ENCODE data around the gene BYSL. TPM values are rescaled to one million over a fixed set of nuclear protein-coding genes. Genes with fewer than 3 reads are reported as not detected.

The BYSL gene
- total RNA-seq, 1 experiment from 2014 or later = 27.8 TPM

DNA sequence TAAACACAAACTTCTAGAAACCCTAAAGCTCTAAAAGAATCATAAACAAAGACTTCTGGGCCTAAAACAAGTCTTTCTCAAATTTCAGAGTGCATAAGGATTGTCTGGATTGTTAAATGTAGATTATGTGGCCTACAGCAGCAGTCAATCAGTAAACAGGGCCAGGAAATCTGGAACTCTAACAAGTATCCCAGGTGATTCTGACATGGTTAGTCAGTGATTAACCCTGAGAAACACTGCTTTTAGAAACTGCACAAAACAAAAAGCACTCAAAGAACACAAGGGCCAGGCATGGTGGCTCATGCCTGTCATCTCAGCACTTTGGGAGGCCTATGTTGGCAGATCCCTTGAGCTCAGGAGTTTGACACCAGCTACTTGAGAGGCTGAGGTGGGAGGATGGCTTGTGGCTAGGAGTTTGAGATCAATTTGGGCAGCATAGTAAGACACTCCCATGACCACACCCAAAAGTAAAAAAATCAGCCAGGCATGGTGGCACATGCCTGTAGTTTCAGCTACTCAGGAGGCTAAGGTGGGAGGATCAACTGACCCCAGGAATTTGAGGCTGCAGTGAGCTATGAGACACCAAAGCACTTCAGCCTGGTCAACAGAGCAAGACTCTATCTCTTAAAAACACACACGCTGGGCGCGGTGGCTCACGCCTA lies 6.3 kb upstream of the BYSL start:
- no peak for DNase-seq (ENCODE audit: low spot score)

DNA sequence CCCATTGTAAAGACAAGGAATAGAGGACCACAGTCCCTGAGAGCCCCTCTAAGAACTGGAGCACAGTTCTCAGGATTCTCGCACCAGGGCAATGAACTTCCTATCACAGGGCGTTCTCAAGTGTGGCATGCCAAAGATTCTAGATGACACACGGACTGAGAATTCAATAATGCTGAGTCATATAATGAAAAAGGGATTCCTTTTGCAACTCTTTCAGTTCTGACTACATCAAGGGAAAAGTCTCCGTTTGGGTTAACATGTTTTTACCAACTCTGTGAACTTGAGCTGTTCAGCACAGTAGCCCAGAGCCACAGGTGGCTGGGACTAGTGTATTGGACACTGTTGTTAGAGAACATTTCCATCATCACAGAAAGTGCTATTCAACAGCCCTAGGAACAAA lies 3.8 kb upstream of the BYSL start:
- DNase-seq (ENCODE audit: low spot score) = peak; percentile 83

DNA sequence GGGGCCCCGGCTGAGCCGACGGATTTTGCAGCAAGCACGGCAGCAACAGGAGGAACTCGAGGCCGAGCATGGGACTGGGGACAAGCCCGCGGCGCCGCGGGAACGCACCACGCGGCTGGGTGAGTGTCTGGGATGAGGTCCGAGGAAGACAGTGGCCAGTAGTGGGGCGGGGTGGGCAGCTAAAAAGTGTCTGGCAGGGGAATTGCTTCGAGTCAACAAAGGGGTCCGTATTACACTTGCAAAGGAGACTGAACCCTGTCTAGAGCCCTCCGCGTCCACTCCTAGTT lies 356 bp downstream of the BYSL start:
- no peak for DNase-seq (ENCODE audit: low spot score)

DNA sequence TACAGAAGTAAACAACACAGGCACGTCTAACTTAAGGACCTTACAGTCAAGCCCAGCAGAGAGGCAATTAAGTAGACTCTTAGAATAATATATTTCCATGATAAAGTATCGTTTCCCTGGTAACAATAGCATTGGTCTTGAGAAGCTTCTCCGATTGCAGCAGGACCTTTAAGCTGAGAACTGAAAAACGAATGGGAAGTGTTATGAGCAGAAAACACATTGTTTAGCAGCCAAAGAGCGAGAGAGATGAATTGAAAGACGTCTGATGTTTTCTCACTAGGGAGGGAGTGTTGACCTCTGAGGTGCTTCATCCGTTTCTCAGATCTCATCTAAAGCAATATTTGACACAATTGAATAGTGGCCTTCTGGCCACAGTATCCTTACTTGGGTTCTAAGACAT lies 855 bp downstream of the BYSL start:
- no peak for DNase-seq (ENCODE audit: low spot score)

DNA sequence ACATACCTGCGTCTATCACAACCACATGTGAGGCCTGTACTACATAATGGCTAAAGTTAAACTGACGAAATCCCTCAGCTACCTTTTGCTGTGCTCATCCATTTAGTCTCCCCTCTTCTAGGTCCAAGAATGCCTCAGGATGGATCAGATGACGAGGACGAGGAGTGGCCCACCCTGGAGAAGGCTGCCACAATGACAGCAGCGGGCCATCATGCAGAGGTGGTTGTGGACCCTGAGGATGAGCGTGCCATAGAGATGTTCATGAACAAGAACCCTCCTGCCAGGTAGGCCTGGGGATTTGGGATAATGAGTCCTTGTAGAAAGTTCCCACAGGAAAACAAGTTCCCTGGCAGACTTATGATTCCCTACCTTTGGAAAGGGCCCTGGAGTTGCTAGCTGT lies 6.0 kb downstream of the BYSL start:
- no peak for DNase-seq (ENCODE audit: low spot score)

DNA sequence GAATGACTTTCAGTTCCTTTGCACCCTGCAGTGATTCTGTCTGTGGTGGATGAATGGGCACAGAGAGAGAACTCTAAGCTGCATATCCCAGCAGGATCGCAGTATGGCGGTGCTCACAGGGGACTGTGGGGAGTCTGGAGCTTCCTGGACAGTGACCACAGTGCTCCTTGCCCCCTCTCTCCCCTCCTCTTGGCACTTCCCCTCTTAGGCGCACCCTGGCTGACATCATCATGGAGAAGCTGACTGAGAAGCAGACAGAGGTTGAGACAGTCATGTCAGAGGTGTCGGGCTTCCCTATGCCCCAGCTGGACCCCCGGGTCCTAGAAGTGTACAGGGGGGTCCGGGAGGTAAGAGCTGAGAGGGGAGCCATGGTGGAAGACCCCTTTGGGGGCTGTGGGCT lies 8.6 kb downstream of the BYSL start:
- DNase-seq (ENCODE audit: low spot score) = no peak

DNA sequence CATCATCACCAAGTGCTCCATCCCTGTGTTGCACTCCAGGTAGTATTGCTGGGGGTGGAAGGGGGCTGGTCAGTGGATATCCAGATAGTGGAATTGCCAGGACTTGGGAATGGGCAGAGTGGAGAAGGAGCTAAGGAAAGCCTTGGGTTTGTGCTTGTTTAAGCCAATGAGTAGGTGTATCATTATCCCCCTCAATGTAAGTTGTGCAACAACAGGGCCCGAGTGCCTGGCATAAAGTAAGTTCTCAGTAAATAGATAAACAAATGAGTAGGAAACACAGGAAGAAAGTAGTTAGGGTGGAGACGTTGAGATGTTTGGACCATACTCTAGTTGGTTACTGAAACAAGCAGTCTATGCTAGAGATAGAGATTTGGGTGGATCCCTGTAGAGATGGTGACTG lies 10.5 kb downstream of the BYSL start:
- DNase-seq (ENCODE audit: low spot score) = no peak

DNA sequence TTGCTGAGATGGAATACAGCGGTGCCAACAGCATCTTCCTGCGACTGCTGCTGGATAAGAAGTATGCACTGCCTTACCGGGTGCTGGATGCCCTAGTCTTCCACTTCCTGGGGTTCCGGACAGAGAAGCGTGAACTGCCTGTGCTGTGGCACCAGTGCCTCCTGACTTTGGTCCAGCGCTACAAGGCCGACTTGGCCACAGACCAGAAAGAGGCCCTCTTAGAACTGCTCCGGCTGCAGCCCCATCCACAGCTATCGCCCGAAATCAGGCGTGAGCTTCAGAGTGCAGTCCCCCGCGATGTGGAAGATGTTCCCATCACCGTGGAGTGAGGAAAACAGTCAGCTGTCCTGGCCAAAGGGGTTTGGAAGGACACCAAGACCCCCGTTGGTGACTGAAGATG lies 11.1 kb downstream of the BYSL start:
- DNase-seq (ENCODE audit: low spot score) = no peak

DNA sequence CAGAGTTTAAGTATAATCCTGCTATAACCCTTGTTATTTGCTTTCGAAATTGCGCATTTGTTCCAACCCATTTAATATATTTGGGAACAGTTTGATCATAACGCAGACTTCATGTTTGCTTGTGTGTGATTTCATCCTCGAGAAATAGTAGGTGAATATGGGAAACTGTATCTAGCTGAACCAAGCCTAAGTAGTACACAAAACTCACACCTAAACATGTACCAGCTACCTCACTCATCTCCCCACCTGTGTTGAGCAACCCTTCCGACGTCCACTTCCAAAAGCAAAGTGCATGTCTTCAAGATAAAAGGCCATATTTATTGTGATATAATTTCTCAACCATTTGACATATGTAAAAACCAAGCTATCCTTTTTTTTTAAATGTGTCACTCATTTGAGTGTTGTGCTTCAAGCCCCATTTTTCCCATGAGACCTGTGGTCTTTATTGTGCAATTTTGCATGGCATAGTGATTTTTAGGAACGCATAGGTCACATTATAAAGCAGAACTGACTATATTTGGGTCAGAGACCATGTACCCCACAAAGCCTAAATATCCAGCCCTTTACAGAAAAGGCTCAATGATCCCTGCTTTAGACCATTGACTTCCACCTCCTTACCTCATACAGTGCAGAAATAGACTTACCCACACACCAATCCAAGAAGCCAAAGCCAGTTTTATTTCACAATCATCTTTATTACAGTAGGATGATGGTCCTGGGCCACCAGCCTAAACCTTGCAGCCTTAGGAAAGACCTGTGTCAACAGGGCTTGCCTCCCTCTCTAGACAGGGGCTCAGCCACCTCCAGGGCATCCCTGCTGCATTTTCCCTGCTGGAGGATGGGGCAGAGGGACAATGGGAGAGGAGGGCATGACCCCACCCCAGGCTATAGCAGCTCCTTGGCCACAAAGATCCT lies 13.2 kb downstream of the BYSL start:
- DNase-seq (ENCODE audit: low spot score) = no peak

DNA sequence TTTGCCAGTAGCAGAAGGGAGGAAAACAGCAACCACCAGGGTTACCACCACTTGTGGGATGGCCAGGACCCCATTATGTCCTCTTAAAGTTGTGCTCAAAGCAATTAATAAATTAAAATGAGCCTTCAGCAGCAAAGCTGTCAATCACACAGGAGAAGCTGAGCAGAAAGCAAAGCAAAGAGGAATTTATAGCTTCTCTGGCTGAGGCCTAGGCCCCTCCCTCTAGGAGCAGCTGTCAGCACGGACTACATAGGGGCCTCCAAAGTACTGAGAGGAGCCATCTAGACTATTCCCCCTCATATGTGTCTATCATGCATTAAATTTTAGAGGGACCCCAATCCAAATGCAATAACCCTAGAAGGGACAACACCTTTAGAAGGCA lies 13.9 kb downstream of the BYSL start:
- DNase-seq (ENCODE audit: low spot score) = no peak

DNA sequence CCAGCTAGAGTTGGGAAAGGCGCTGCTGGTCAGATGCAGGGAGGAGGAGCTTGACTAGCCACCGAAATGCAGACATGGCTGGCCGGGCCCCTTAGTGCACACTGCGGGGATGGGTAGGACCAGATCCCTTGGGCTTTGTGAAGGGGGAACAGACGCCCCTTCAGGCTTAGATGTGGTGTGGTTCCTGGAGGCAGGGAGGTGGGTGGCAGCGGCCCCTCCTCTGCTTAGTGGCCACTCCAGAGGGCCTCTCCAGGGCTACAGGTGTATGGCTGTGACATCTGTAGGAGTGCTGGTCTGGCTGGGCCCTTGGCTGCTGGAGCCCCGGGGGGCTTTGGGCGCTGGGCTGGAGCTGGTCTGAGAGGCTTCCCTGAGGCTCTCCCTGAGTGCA lies 14.4 kb downstream of the BYSL start:
- no peak for DNase-seq (ENCODE audit: low spot score)

DNA sequence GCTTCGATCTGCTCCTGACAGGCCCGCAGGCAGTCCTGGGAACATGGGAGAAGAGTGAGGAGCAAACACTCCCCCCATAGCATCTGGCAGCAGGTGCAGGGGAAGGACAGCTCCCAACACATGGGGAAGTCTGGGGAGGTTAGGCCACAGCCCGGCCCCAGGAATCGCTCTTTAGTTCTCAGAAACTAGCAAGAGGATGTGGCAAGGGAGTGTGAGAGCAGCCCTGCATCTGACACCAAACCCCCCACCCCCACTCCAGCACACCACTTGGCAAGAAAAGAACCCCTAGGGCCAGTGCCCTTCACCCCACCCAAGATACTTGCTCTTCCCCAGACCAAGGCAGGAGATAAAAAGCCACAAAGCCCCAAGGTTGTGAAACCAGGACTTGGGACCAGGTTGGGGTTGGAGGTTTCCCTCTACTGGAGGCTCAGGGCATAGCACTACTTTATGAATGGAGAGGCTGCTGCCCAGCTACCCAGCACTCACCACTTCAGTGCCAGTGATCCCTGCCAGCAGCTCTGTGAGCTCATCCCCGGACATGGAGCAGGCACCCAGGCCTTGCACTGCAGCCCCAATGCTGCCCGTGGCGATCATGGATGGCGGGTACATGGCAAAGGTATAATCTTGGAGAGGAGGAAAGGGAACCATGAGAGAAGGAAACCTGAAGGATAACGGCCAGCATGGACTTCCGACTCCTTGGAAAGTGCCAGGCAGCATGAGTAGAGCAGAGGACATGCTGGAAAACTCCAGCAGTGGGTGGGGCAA lies 15.0 kb downstream of the BYSL start:
- DNase-seq (ENCODE audit: low spot score) = peak; percentile 88

DNA sequence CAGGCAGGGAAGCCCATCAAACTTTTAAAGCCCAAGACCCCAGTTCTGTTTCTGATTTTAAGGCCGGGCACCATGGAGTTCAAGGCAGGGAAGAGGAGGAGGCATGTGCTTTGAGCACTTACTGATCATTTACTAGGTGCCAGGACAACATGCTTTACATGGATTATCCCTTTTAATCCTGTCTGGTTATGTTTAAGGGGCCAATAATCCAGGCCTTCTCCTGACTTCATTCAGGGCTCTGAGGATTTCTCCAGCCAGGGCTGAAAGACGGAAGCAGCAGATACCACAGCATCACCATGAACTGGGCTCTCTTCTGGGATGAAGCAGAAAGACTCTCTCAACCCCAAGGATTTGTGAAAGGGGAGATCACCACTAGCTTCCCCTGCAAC lies 16.2 kb downstream of the BYSL start:
- no peak for DNase-seq (ENCODE audit: low spot score)

DNA sequence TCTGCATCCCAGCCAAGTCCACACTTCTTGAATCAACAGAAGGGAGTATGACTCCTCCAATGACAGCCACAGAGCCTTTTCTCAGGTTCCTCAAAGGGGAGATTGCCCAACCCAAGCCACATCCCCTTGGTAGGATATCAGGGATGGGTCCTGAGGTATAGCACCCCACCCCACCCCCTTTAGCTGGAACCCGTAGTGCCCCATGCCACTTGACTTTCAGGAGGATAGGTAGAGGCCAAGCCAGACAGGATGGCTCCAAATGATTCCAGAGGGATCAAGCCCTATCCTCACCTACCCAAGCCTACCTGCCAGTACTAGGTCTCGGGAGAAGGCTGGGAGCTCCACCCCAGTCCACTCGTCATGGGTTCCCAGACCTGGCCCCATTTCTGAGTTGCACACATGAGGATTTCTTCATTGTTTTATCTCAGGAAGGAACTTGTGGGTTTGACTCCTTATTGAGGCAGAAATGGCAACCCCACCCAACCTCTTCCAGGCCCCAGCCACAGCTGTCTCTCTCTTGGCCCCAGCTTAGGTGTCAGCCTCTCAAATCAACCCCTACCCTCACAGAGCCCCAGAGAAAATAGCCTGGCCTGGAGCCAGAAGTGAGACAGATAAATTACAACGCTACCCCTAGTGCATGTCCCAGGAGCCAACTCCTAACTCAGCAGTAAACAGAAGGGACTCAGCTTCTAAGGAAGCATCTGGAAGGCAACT lies 16.7 kb downstream of the BYSL start:
- no peak for DNase-seq (ENCODE audit: low spot score)

DNA sequence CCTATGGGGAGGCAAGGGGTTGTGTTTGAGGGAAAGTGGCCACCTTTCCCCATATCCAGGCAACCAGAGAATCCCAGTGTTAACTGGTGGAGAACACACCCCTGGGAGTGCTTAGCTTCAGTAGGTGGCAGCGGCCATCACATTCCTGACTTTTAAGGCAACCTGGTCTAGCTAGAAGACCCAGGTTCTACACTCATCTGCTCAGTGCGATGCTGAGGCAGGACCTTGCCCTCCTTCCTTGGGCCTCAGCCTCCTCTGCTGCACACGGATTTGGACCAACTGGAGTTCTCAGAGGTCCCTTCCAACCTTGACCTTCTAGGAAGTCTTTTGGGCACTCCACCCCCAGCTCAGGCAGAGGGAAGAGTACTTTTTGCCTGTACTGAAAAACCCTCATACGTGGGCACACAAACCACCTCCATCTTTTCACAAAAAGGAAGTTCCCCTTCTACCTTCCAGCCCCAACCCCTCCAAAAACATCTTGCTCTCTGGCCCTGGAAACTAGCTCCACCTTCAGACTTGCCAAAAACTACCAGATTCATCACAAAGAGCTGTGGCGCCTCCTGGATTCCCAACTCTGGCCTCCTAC lies 17.4 kb downstream of the BYSL start:
- DNase-seq (ENCODE audit: low spot score) = no peak

DNA sequence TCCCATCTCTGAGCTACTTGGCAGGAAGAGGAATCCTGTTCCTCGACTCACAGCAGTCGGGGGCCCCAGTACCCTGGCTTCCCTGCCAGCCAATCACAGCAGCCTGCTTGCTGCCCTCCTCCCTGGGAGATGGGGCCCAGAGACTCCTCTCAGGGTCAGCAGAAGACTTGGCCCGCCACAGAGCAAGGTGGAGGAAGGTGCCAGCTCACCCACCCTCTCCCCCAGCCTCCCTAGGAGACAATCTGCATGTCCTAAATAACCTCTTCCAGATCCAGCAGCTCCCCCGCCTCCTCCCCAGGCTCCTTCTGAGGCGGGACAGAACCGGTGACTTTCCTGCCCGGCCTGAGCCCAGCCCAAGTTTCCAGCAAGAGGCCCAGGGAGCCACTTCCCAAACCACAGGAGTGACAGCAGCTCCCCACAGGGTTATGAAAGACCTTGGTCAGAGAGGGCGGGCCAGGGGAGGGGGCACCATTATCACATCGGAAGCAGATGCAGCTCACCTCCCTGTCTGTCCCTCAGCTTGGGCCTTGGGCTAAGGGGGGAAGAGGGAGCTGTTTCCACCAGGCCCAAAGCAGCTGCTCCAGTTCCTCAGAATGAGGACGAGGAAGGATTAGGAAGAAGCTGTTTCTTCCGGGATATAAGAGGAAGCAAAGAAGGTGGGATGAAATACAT lies 18.0 kb downstream of the BYSL start:
- peak; percentile 77 for DNase-seq (ENCODE audit: low spot score)

DNA sequence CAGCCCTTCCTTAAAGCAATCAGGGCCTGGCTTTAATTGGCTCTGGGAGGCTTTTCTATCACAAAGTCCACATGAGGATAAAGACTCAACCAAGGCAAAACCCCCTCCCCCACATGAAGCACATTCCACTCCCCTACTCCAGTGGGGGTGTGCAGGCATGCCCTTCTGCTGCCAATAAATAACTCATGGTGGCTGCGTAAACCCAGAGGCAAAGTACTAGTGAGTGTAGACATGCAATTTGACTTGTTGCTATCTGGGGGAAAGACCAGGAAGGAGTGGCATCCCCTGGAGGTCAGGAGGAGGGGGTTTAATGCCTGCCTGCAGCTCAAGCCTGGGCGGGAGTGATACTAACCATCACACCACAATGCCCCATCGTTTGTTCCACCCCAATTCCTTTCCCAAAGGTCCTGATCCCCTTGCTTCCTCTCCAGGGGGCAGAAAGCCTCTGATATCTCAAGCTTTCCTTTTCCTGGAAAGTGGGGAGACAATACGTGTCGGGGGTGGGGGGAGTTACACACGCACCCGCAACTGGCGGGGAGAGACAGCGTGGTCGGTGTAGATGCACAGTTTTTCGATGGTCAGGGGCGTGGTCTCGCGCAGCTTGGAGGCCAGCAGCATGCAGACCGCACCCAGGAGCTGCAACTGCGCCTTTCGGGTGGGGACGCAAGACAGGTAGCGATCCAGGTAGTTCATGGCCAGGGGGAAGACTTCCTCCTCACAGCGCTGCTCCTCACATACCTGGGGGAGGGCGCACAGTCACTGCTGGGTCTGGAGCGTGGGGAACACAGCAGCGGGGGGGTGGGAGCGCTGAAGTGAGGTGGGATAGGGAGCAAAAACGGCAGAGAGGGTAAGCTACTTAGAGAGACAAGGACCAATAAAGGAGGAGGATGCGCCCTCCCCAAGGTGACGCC lies 18.8 kb downstream of the BYSL start:
- DNase-seq (ENCODE audit: low spot score) = peak; percentile 41

DNA sequence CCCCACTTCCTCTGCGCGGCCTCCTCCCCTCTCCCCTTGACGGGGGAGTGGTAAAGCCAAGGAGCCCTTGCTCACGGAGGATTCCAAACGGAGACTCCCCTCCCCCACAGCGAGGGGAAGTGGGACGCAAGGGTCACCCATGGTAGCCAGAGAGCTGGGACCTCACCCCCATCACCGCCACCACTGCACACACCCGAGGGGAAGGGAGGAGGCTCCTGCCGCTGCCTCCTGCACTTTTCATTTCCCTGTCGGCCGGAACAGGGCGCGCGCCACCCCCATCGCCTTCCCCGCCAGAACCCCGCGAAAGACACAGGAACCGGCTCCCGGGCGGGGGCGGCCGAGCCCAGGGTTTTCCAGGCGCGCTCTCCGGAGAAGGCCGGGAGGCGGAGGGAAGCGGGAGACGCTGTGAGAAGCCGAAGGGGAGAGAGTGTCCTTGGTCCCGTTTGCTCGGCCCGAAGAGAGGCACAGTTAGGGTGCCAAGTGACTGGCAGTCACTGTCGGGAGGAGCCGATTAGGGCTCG lies 19.5 kb downstream of the BYSL start:
- DNase-seq (ENCODE audit: low spot score) = no peak

DNA sequence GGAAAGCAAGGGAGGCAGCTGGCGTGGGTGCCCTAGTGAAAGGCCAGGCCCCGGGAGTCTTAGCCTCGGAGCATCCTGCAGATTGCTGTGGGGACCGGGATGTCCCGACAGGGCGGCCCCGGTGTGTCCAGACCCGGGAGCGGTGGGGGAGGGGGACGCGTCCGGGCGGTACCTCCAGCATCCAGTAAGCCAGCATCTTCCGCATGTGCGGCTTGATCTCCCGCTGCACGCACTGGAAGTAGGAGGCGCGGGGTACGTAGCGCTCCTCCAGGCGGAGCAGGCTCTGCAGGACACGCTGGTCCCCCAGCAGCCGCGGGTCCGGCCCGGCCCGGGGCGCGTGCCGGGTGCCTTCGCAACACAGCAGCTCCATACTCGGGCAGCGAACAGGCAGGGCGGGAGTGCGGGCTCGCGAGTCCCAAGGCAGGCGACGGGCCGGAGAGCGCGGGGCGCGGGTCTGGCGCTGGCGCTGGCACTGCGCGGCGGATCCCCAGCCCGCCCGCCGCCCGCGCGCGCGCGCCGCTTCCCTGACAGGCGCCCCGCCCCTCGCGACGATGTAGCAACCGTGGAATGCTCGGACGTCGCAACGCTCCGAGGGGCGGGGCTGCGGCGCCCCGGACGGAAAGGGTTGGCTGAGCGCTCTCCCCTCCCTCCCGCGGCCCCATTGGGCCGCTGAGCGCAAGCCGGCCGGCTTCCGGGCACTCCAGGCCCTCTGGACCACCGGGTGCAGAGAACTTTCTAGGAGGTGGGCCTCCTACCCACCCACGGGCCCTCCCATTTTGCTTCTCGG lies 20.2 kb downstream of the BYSL start, which contains the start of gene CCND3:
Gene CCND3, minus strand, starts transcription at position 529 of the 787 bp plus-strand sequence. Its CDS starts 159 bp downstream, at position 370.
- DNase-seq (ENCODE audit: low spot score) = peak; percentile 88
